Measurements from ENCODE around the gene MACROD2.

GRCh38 chr20:14406495-14406894, 411.2 kb downstream of the MACROD2 start:
- TF ChIP-seq POLR2AphosphoS5 (IDR thresholded peaks at IDR 0.05), result no peak
- no peak for TF ChIP-seq POLR2A (IDR thresholded peaks at IDR 0.05)
